ENCODE results near the gene SLC30A4. TPM values are rescaled to one million over a fixed set of nuclear protein-coding genes. Genes with fewer than 3 reads are reported as not detected.
A peak's percentile ranks its signal among the peaks of the same experiment; 100 is the strongest.

SLC30A4 gene
- total and polyA plus RNA-seq, 2 of the 8 experiments (the other 6 are each of a cell fraction or from before 2014, with no cell fraction given) = under 0.01 to 0.07 TPM

DNA sequence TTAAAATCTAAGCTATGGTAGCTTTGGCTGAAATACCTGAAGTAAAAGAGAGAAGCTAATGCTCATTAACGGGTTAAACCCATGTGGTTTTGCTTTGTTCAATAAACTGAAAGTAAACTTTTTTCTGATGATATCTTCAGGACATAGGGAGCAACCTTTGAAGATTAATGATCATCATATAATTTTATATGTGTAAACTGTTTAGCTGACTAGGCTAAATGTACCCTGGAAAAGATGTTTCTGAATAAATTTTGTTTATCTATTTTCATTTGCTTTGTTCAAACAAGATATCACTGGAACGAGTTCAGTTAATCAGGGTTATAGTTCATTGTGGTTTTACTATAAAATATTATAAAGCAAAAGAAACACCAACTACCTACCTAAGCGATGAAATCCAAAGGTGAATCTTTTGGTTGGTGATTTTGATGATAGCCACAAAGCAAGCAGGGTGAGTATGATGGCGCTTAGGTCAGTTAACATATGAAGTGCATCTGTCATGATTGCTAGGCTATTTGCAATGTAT, 11.7 kb downstream of the SLC30A4 start:
- H3K79me1 ChIP-seq (ENCODE audit: low read depth, low read length) = no peaks in the 10 kb centered on the region
- CTCF ChIA-PET (ENCODE audit: partially characterized antibody) = interaction anchor here (1.1 kb wide), 1 partner anchor 393 kb away, joined by 3 read pairs; no protein-coding TSS in a partner anchor
- no peak overlapping the region for H3K27ac ChIP-seq (ENCODE audit: low read depth, low read length)
- no peak overlapping the region for H3K4ac ChIP-seq (replicated peaks; ENCODE audit: insufficient read length, low read depth, low read length)
- H3K4me2 ChIP-seq (ENCODE audit: insufficient read depth in 1 of 2, low read depth in 2 of 2, low read length in 2 of 2) = no peak overlapping the region
- no peak overlapping the region for H2AFZ ChIP-seq (ENCODE audit: low read length)
- no peak for DNase-seq (ENCODE audit: low read depth in 1 of 2, low spot score in 2 of 2)
- H4K20me1 ChIP-seq (replicated peaks in 1 of 2; ENCODE audit: control insufficient read depth in 1 of 2, insufficient read depth in 2 of 2, low read length in 2 of 2) = peaks cover 0 to 1% of the 10 kb centered on the region in 2 experiments
- no peak for FAIRE-seq
- H2BK12ac ChIP-seq (ENCODE audit: low read depth, low read length) = no peak overlapping the region
- H3K56ac ChIP-seq (replicated peaks; ENCODE audit: insufficient read length, low read depth, low read length) = no peak overlapping the region
- no peak for TF ChIP-seq TAF7 (optimal IDR thresholded peaks at IDR 0.05; ENCODE audit: borderline replicate concordance, low read depth, low read length)
- no peak for TF ChIP-seq EZH2 (IDR thresholded peaks at IDR 0.05; ENCODE audit: low read depth, low read length, severe bottlenecking)
- TF ChIP-seq TCF12 (IDR thresholded peaks at IDR 0.05; ENCODE audit: low read depth, low read length) = no peak
- TF ChIP-seq YY1 (IDR thresholded peaks at IDR 0.05; ENCODE audit: low read depth, low read length) = no peak
- TF ChIP-seq MAFK (IDR thresholded peaks at IDR 0.05; ENCODE audit: low read depth, low read length) = peak; percentile 11; the same call in 1 of the 2 replicates
- no peak for TF ChIP-seq SIN3A (conservative IDR thresholded peaks at IDR 0.05 in 1 of 2, IDR thresholded peaks at IDR 0.05 in 1 of 2; ENCODE audit: low read depth in 1 of 2, low read length in 2 of 2)
- no peak for TF ChIP-seq RBBP5 (IDR thresholded peaks at IDR 0.05; ENCODE audit: borderline replicate concordance, low read depth, low read length)
- TF ChIP-seq JUND (IDR thresholded peaks at IDR 0.05; ENCODE audit: low read length) = no peak
- TF ChIP-seq, protein P1, sequence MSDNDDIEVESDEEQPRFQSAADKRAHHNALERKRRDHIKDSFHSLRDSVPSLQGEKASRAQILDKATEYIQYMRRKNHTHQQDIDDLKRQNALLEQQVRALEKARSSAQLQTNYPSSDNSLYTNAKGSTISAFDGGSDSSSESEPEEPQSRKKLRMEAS (IDR thresholded peaks at IDR 0.05) = no peak
- no peaks in the 10 kb centered on the region for H3K79me2 ChIP-seq (ENCODE audit: control insufficient read depth in 1 of 2, insufficient read depth in 2 of 2, low read length in 2 of 2)
- no peaks in the 10 kb centered on the region; a peak in 1 of 7 replicates for H3K27me3 ChIP-seq (replicated peaks in 1 of 4; ENCODE audit: control insufficient read depth in 3 of 4, extremely low read depth in 1 of 4, insufficient read depth in 3 of 4, low read length in 3 of 4)
- H3K4me3 ChIP-seq (ENCODE audit: extremely low read depth in 1 of 4, insufficient read depth in 2 of 4, low read depth in 3 of 4, low read length in 4 of 4) = no peak overlapping the region
- no peaks in the 10 kb centered on the region for H3K23me2 ChIP-seq (ENCODE audit: low read depth, low read length)
- POLR2A ChIA-PET (ENCODE audit: partially characterized antibody) = interaction anchor here (0.6 to 1.0 kb wide), 2 partner anchors 13 to 95 kb away, joined by 3 read pairs; no protein-coding TSS in a partner anchor
- no peak overlapping the region for H3K14ac ChIP-seq (ENCODE audit: insufficient read length)
- H3K9me3 ChIP-seq (ENCODE audit: insufficient read depth in 2 of 2, low read depth in 1 of 2, low read length in 1 of 2) = no peaks in the 10 kb centered on the region
- H4K8ac ChIP-seq (ENCODE audit: extremely low read depth, insufficient read depth, low read length) = no peak overlapping the region
- no peaks in the 10 kb centered on the region for H3K36me3 ChIP-seq (ENCODE audit: control insufficient read depth in 2 of 4, insufficient read depth in 4 of 4, low read length in 3 of 4)
- H3K9ac ChIP-seq (replicated peaks in 1 of 4; ENCODE audit: extremely low read depth in 1 of 4, low read depth in 3 of 4, low read length in 3 of 4) = no peak overlapping the region
- no peaks in the 10 kb centered on the region for H3K4me1 ChIP-seq (replicated peaks in 1 of 4; ENCODE audit: control insufficient read depth in 3 of 4, insufficient read depth in 4 of 4, low read length in 3 of 4)
- H3K18ac ChIP-seq (ENCODE audit: extremely low read depth, low read length) = no peak overlapping the region
- H2AK5ac ChIP-seq (ENCODE audit: low read depth, low read length) = no peak overlapping the region
- no peak overlapping the region for H4K5ac ChIP-seq (ENCODE audit: insufficient read length, low read depth, low read length)
- 83% methylated on average over 4 of the region's 4 CpGs; no CpG with 5 or more reads in 1 of the 2 experiments for WGBS, 2 experiments (ENCODE audit: extremely low coverage in 1 of 2, insufficient coverage in 1 of 2, insufficient read length in 1 of 2, insufficient replicate concordance in 2 of 2, low coverage in 1 of 2, low lambda C conversion rate in 2 of 2, missing lambda C conversion rate in 1 of 2)
- no peak overlapping the region for H2BK120ac ChIP-seq (replicated peaks; ENCODE audit: low read depth, low read length)
- no peak overlapping the region for H3K23ac ChIP-seq (ENCODE audit: insufficient read length)
- no peak overlapping the region for H4K91ac ChIP-seq (replicated peaks; ENCODE audit: insufficient read length, low read length)
- no peak overlapping the region for H2BK20ac ChIP-seq (ENCODE audit: low read length)
- no peak overlapping the region for H2BK5ac ChIP-seq (ENCODE audit: low read depth, low read length)
- H2BK15ac ChIP-seq (ENCODE audit: low read length) = no peak overlapping the region

Measured in H1 (cell line).